Kidney (tissue), 14 donors: Measurements from ENCODE around the gene HCK. TPM values are rescaled to one million over a fixed set of nuclear protein-coding genes. Genes with fewer than 3 reads are reported as not detected.

Source experiments
- DNase-seq, 5 donors: peaks; one replicate each; pipeline ENCODE4 v3.0.0-alpha.2; 2013 to 2020
- FAIRE-seq: peaks from 2 replicates; lab custom pipeline; 2012; peaks lifted over from hg19 to GRCh38; lab: Jason Lieb, UNC
- H3K27ac ChIP-seq, 2 donors: one replicate each; pipeline ENCODE4 v1.7.0; 2013; ENCODE audit warnings: low read depth in 2 of 2, low read length in 2 of 2, inconsistent platforms in 1 of 2
- H3K27me3 ChIP-seq: one replicate; pipeline ENCODE4 v1.7.1; 2013; ENCODE audit warnings: low read length, inconsistent platforms; ENCODE audit not compliant: control insufficient read depth, insufficient read depth
- H3K36me3 ChIP-seq, 3 donors: one replicate each; pipeline versions ENCODE4 v1.7.0 to v1.7.1; 2013; ENCODE audit warnings: low read length in 3 of 3, control low read depth in 1 of 3, inconsistent platforms in 1 of 3; ENCODE audit not compliant: insufficient read depth in 3 of 3, control insufficient read depth in 2 of 3
- H3K4me1 ChIP-seq, 3 donors: one replicate each; pipeline versions ENCODE4 v1.7.0 to v1.7.1; 2013; ENCODE audit warnings: low read length in 3 of 3, inconsistent platforms in 1 of 3, low read depth in 1 of 3; ENCODE audit not compliant: control insufficient read depth in 2 of 3, insufficient read depth in 2 of 3
- H3K4me3 ChIP-seq, 3 donors: one replicate each; pipeline versions ENCODE4 v1.7.0 to v1.8.1; 2013; ENCODE audit warnings: low read length in 3 of 3, control low read depth in 1 of 3, inconsistent platforms in 1 of 3
- H3K9ac ChIP-seq, 3 donors: one replicate each; pipeline versions ENCODE4 v1.7.0 to v1.7.1; 2013; ENCODE audit warnings: low read length in 3 of 3, control low read depth in 1 of 3, inconsistent platforms in 1 of 3
- H3K9me3 ChIP-seq, 3 donors: one replicate each; pipeline versions ENCODE4 v1.7.0 to v1.7.1; 2013; ENCODE audit warnings: low read length in 3 of 3, control low read depth in 1 of 3, inconsistent platforms in 1 of 3; ENCODE audit not compliant: control insufficient read depth in 2 of 3, insufficient read depth in 1 of 3
- intact Hi-C: fragments of 100-400 bp; cut with DNase I; formaldehyde crosslinking; loops from one replicate; pipeline ENCODE4 v1.11.1; 2022
- polyA plus RNA-seq: library from polyadenylated mRNA; stranded (reverse); fragments of 350-450 nt; fragmentation: Illumina TruSeq; extraction: RNeasy Lipid Tissue Mini Kit (QIAGEN cat#74804); gene quantifications from one replicate; pipeline ENCODE4 v1.2.3, GENCODE V29; 2014; ENCODE audit warnings: low read depth, low replicate concordance; ENCODE audit not compliant: insufficient read depth
- total RNA-seq: library from RNA; stranded (reverse); fragmentation: NEBNext Ultra II Directional; extraction: Animal tissue kit (Norgen Biotek cat#: 25700); gene quantifications from one replicate; pipeline ENCODE4 v1.2.1, GENCODE V29; 2021
- TF ChIP-seq, protein P1 (sequence below): IDR thresholded peaks from 3 replicates; pipeline ENCODE4 v1.5.1; 2012; ENCODE audit warnings: mild to moderate bottlenecking, moderate library complexity, borderline replicate concordance; ENCODE audit not compliant: insufficient read depth; ENCODE audit errors: extremely low read depth
- donor health status: control.
- donor health status: control.
- donor health status: control.
- donor health status: control.
- donor health status: control.
- donor health status: DM: yes; HTN: yes; CAD: no.
- donor health status: Normal renal cell carcinoma (clear cell type).

The HCK gene
- total and polyA plus RNA-seq, 2 donors from 2014 or later, result 3.9 to 24.0 TPM

DNA sequence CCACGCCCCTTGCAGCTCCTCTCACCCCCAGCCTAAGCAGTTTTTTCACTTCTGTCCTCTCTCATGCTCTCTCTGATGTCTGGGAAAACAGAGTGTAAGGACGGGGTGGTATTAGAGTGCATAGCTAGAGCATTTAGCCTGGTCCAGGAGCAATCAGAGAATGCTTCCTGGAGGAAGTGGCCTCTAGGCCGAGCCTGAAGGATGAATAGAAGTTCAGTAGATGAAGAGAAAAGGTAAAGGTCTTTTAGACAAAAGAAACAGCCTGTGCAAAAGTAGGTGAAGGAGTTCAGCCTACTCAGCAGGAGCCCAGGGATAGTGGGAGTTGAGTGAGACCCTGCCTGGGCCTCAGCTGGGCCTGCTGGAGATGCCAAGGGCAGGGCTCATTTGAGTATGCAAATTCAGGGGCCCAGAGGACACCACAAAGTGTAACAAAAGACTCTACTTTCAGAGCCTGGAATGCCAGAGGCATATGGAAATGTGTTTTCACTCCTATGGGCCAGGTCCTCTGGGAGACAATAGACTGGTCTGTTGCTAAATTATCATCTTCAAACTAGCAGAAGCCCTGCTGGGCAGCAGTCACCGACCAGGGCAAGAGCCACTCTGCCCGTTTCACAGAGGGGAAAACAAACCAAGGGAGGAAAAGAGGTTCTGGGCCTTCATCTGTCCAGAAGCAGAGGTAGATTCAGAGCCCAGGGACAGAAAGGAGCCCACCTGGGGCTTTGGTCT, 37.8 kb downstream of the HCK start:
- DNase-seq (no peak), FAIRE-seq (no peak)
- Histone ChIP-seq H3K9ac (no peak overlapping the region), H3K4me1 (no peaks in the 10 kb centered on the region), H3K27ac (no peak overlapping the region), H3K36me3 (no peaks in the 10 kb centered on the region), H3K27me3 (no peaks in the 10 kb centered on the region), H3K4me3 (no peak overlapping the region), H3K9me3 (no peaks in the 10 kb centered on the region)
- TF ChIP-seq, protein P1, sequence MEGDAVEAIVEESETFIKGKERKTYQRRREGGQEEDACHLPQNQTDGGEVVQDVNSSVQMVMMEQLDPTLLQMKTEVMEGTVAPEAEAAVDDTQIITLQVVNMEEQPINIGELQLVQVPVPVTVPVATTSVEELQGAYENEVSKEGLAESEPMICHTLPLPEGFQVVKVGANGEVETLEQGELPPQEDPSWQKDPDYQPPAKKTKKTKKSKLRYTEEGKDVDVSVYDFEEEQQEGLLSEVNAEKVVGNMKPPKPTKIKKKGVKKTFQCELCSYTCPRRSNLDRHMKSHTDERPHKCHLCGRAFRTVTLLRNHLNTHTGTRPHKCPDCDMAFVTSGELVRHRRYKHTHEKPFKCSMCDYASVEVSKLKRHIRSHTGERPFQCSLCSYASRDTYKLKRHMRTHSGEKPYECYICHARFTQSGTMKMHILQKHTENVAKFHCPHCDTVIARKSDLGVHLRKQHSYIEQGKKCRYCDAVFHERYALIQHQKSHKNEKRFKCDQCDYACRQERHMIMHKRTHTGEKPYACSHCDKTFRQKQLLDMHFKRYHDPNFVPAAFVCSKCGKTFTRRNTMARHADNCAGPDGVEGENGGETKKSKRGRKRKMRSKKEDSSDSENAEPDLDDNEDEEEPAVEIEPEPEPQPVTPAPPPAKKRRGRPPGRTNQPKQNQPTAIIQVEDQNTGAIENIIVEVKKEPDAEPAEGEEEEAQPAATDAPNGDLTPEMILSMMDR, result no peak
- intact Hi-C loops, result no loop called here

DNA sequence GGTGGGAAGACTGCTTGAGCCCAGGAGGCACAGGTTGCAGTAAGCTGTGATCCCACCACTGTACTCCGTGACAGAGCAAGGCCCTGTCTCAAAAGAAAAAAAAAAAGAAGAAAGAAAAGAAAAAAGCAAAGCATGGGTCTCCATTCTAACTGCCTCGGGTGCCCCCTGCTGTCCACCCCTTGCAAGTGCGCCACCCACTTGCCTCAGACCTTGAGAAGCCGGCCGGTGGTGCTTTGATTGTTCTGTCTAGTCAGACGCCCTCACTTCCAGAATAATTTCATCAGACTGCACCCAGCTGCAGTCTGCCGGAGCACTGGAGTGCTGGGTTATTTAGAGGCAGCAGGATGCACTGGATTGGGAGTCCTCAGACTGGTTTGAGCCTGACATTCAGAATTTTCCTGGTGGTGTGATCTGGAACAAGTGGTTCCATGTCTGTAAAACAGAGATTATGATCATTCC, 39.9 kb downstream of the HCK start:
- Histone ChIP-seq H3K27ac (no peak overlapping the region), H3K27me3 (no peaks in the 10 kb centered on the region), H3K9ac (no peak overlapping the region), H3K4me3 (no peak overlapping the region), H3K36me3 (no peaks in the 10 kb centered on the region), H3K9me3 (no peaks in the 10 kb centered on the region), H3K4me1 (no peaks in the 10 kb centered on the region)
- intact Hi-C loops, result no loop called here
- TF ChIP-seq, protein P1, result peak; percentile 67
- DNase-seq, result peak; percentile 86 to 91 (median 87)
- no peak for FAIRE-seq

DNA sequence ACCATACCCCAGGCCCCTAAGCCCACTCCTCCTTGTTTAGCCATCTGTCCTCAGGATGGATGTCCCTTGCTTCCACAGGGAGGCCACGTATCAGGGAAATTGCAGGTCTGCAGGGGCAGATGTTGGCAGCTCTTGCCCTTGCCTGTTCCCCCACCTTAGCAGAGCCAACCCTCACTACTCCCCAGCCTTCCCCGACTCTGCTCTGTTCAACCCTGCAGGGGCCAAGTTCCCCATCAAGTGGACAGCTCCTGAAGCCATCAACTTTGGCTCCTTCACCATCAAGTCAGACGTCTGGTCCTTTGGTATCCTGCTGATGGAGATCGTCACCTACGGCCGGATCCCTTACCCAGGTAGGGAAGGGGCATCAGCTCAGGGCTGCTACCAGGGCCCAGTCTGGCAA, 46.7 kb downstream of the HCK start:
- TF ChIP-seq, protein P1, result no peak

More for the DNA sequence above, 46.7 kb downstream of the HCK start:
- Histone ChIP-seq H3K36me3 (no peaks in the 10 kb centered on the region), H3K4me3 (no peak overlapping the region), H3K27me3 (no peaks in the 10 kb centered on the region), H3K27ac (no peak overlapping the region), H3K9ac (no peak overlapping the region), H3K9me3 (no peaks in the 10 kb centered on the region), H3K4me1 (no peaks in the 10 kb centered on the region)
- intact Hi-C loops, result no loop called here
- DNase-seq (peak in 1 of 5 donors; percentile 36), FAIRE-seq (no peak)
